Suppressor macrophage (primary cell): ENCODE measurements around the gene FAM177A1.
"Not testable (repeated sequence)": the region's sequence is repeated elsewhere in the genome, so short reads cannot be mapped to it uniquely, and the experiment has no call there.

ENCODE experiments used
- DNase-seq, 4 experiments: peaks; one replicate each; pipeline ENCODE4 v3.0.0-alpha.2; 2020 to 2022
- total RNA-seq, 17 experiments: gene quantifications; one replicate each; lab custom pipeline; 2026; ENCODE audit warnings: mixed read lengths in 6 of 17, inconsistent platforms in 3 of 17; lab: John Stamatoyannopoulos, UW

Gene FAM177A1, protein sequence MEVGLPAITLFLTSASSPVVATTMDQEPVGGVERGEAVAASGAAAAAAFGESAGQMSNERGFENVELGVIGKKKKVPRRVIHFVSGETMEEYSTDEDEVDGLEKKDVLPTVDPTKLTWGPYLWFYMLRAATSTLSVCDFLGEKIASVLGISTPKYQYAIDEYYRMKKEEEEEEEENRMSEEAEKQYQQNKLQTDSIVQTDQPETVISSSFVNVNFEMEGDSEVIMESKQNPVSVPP
- total RNA-seq: 19.3 to 98.9 (median 30.1) reads per million in 17 experiments

DNA sequence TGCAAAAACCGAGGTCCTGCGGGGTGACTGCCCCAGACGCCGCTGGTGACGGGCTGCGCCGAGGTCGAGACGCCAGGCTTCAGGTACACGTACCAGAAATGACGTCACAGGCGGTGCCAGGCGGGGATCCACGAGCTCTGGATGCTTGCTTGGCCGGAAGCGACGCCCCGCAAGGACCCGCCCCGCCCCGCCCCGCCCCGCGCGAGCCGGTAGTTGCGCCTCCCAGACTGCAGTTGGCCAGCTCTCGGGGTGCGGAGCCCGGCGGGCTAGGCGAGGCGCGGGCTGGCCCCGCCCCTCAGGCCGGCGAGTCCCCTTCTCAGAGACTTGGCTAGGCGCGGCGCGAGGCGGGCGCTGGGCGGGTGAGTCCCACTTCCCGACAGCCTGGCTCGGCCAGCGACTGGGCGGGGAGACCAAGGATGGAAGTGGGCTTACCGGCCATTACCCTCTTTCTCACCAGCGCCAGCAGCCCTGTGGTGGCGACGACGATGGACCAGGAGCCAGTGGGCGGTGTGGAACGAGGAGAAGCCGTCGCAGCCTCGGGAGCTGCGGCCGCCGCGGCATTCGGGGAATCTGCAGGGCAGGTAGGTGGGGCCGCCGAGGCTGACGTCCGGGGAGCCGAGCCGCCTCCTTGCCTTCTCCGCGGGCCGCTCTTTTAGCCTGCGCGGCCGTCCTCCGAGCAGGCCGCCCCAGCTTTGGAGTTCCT, at the start of gene FAM177A1:
TSS of gene FAM177A1 (plus strand) at position 225 of the 703 bp plus-strand sequence. CDS start at position 417, 192 bp downstream.
- peak; percentile 98 to 99 (median 98) for DNase-seq

DNA sequence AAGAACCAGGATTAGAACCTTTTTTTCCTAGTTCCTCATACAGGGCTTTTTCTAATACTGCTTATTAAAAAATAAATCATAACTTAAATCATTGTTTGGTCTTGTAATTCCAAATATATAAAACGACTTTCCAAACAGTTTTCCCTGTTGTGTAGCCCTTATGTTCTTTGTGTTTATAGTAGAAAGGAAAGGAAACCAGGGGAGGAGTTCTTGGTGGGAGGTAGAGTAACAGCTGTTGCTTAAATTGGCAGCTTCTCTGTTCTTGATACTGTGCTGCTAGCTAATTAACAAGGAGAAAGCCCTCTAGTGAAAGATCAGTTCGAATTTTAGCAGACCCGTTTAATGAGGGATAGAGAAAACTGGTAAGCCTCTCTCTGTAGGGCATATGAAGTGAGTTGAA, 48.3 kb upstream of the FAM177A1 start:
- no peak for DNase-seq

- no peak for DNase-seq
These were observed 46.6 kb upstream of the FAM177A1 start for GRCh38 chr14:34999500-34999899.

DNA sequence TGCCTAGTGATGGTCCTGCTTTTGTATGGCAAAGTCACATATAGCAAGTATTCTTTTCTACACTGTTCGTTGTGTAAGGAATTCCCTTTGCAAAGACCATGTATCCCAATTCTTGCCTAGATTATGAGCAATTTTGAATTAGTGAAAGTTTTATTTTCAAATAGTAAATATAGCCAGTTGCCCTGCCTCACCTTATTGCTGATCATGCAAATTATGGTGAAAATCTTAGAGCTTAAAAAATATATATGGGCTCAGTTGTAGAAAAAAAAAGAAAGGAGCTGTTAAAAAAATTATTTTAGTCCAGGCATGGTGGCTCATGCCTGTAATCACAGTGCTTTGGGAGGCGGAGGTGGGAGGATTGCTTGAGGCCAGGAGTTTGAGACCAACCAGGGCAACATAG, 44.5 kb upstream of the FAM177A1 start:
- no peak for DNase-seq

GRCh38 chr14:35004839-35005238, 41.2 kb upstream of the FAM177A1 start:
- no peak for DNase-seq

GRCh38 chr14:35016568-35016967, 29.5 kb upstream of the FAM177A1 start:
- no peak for DNase-seq

- peak in 2 of 4 experiments; percentile 30 to 54 for DNase-seq
These were observed 25.4 kb upstream of the FAM177A1 start for GRCh38 chr14:35020713-35021112.

DNA sequence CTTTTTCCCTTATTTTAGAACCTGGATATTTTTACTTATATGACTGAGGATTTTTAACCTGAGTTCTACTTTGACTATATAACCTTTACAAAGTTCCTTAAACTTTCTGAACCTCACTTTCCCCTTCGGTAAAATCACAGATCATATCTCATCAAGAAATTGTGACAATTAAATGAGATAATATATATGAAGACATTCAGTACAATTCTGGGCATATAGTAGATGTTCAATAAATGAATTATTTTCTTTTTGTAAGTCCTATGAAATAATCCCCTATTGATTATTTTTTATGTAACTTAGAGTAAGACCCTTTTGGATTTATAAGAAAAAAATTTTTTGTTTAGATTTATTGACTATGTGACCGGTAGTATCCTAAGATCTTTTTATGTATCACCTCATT, 17.6 kb upstream of the FAM177A1 start:
- no peak for DNase-seq

GRCh38 chr14:35032562-35032961, 13.5 kb upstream of the FAM177A1 start:
- no peak for DNase-seq

- no peak for DNase-seq
These were observed 11.6 kb upstream of the FAM177A1 start for GRCh38 chr14:35034440-35034833.

GRCh38 chr14:35034944-35035554, 11.0 kb upstream of the FAM177A1 start:
- DNase-seq: not testable (repeated sequence)

GRCh38 chr14:35038312-35038711, 7.8 kb upstream of the FAM177A1 start:
- not testable (repeated sequence) for DNase-seq

GRCh38 chr14:35042632-35043031, 3.4 kb upstream of the FAM177A1 start:
- no peak for DNase-seq

GRCh38 chr14:35043046-35043445, 3.0 kb upstream of the FAM177A1 start:
- DNase-seq: peak in 2 of 4 experiments; percentile 9 to 10

DNA sequence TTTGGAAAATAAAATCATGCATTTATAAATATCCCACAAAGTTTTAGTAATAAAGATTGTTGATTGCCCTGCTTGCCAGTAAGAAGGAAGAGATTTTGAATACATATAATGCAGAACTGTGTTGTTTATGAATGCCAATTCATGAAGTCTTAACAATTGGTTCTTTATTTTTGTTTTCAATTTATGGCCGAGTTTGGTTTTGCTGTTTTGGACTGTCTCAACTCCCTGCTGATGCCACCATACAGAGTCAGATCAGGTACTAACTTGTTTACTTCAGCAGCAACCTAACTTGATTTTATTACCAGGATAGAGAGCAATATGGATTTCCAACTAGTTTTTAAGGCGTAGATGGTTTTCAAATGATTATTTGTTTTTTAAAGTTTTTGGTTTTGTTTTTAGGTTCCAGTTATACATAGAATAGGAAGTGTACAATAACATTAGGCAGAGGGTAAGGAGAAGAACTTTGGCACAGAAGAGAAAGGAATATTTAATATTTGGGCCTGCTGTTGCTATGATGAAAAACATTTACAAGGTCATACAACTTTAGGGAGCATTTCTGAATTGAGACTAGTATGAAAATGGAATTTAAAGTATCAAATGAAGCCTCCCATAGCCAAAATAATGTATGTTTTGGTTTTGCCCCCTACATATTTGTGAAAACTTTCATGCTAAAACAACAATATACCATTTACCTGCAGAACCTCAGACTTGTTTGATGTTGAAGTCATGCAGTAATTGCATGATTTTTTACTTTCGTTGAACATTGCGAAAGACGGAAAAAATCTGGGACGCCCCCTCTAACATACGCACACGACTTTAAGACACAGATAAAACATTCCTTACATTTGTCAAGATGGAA, 904 bp upstream of the FAM177A1 start:
- DNase-seq: peak in 3 of 4 experiments; percentile 14 to 50 (median 31)

- DNase-seq: peak in 1 of 4 experiments; percentile 43
These were observed 349 bp upstream of the FAM177A1 start for GRCh38 chr14:35045798-35046047.

DNA sequence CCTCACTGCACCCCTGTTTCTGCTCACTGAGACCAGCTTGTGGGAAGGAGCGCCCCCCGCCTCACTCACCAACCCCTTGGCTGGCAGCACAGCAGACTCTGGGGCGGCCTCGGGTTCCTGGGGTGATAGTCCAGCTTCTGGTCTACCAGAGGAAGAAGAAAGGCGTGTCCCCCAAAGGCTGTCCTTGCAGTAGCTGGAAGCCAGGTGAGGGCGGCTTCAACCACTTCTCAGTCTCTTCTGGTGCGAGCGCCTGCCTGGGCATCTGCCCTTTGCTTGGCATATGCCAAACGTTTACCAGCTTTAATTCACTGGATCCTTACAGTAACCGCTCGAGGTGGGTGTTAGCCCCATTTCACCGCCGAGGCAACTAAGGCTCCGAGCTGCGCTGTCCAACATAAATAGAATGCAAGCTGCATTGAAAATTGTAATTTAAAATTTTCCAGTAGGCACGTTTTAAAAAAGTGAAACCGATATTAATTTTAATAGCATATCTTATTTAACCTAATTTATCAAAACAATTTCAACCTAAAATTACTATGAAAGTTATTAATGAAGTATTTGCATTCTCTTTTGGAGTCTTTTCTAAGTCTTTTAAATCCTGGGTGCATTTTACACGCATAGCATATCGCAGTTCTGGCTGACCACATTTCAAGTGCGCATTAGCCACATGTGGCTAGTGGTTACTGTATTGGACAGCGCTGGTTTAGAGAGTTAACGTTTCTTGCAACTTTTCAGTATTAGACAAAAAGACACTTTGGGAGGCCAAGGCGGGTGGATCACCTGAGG, 872 bp downstream of the FAM177A1 start:
- DNase-seq: peak in 3 of 4 experiments; percentile 6 to 46 (median 34)

DNA sequence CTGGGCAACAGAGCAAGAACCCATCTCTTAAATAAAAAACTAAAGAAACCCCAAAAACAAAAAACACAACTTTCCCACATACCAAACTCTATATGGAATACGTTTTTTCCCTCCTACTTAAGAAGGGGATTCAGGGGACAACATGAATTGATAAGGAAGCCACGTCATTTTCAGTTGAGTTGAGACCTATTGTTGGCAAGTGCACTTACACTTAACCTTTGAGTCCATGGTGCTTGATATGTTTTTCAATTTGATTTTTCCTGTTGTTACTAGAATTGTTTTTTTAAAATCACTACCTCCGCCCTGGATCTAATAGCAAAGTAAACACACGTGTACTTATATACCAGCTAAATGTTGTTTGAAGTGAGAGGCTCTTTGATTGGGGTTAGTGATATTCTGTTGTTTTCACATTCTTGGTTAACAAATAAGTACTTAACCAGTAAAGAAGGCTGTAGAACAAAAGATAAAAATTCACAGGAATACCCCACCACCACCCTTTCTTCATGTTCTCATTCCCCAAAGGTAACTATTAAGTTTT, 2.0 kb downstream of the FAM177A1 start:
- no peak for DNase-seq

GRCh38 chr14:35050652-35051051, 4.6 kb downstream of the FAM177A1 start:
- peak in 2 of 4 experiments; percentile 7 to 10 for DNase-seq

DNA sequence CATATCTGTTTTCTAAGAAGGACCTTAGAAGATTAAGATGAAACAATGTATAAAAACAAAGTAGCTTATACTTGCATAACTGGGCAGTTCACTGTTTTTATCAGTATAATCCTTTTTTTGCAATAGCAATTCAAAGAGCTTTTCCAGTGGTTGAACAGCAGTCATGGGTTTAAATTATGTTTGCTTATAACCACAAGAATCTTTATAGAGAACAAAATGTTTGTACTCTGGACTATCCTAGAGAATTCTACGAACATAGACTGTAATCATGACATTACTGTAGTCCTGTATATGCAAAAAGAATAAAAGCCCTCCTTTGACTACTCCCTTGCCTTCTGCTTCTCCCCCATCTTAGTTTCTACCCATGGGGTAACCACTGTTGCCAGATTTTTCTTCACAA, 5.7 kb downstream of the FAM177A1 start:
- DNase-seq: no peak

DNA sequence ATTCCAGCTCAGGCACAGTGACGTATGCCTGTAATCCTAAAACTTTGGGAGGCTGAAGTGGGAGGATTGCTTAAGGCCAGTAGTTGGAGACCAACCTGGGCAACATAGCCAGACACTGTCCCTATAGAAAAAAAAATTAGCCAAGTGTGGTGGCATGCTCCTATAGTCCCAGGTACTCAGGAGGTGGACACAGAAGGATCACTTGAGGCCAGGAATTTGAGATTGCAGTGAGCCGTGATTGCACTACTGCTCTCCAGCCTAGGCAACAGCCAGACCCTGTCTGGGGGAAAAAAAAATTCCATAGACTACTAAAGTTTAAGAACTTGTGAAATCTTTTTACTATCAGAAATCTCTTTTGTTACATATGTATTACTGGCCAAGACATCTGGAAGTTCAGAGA, 6.6 kb downstream of the FAM177A1 start:
- DNase-seq: no peak
